Lung (tissue), 12 donors: Measurements from ENCODE around the gene NPAS3. TPM values are rescaled to one million over a fixed set of nuclear protein-coding genes. Genes with fewer than 3 reads are reported as not detected.
A peak's percentile ranks its signal among the peaks of the same experiment; 100 is the strongest.

Source experiments
- ATAC-seq: fragments of 200-7000 bp; cut with Tn5 transposase; one replicate; pipeline ENCODE4 v1.9.1; 2020; ENCODE audit warnings: moderate number of reproducible peaks; ENCODE audit not compliant: insufficient read depth, low FRiP score
- DNase-seq, 3 donors: peaks; one replicate each; pipeline ENCODE4 v3.0.0-alpha.2; 2013 to 2017
- H3K27ac ChIP-seq, 2 donors: one replicate each; pipeline ENCODE4 v1.5.1; 2013; ENCODE audit warnings: mild to moderate bottlenecking in 2 of 2, moderate library complexity in 2 of 2, control low read depth in 1 of 2, inconsistent platforms in 1 of 2, low read depth in 1 of 2, low read length in 1 of 2
- H3K27me3 ChIP-seq, 3 donors: one replicate each; pipeline ENCODE4 v1.5.1; 2013; ENCODE audit warnings: low read length in 2 of 3; ENCODE audit not compliant: control insufficient read depth in 3 of 3, insufficient read depth in 3 of 3
- H3K36me3 ChIP-seq, 4 donors: one replicate each; pipeline ENCODE4 v1.5.1; 2013; ENCODE audit warnings: low read length in 4 of 4, mild to moderate bottlenecking in 1 of 4, moderate library complexity in 1 of 4; ENCODE audit not compliant: control insufficient read depth in 4 of 4, insufficient read depth in 4 of 4
- H3K4me1 ChIP-seq, 5 donors: one replicate each; pipeline ENCODE4 v1.5.1; 2013; ENCODE audit warnings: low read length in 5 of 5, mild to moderate bottlenecking in 2 of 5, moderate library complexity in 1 of 5; ENCODE audit not compliant: control insufficient read depth in 5 of 5, insufficient read depth in 5 of 5
- H3K4me3 ChIP-seq: one replicate; pipeline ENCODE4 v1.5.1; 2013; ENCODE audit warnings: mild to moderate bottlenecking, control low read depth, moderate library complexity
- H3K9ac ChIP-seq, 2 donors: one replicate each; pipeline ENCODE4 v1.5.1; 2013; ENCODE audit warnings: low read length in 2 of 2, control low read depth in 1 of 2; ENCODE audit not compliant: insufficient read depth in 1 of 2
- H3K9me3 ChIP-seq, 4 donors: one replicate each; pipeline ENCODE4 v1.5.1; 2013; ENCODE audit warnings: low read length in 3 of 4, mild to moderate bottlenecking in 1 of 4, moderate library complexity in 1 of 4; ENCODE audit not compliant: control insufficient read depth in 4 of 4, insufficient read depth in 3 of 4
- WGBS, 2 donors: extraction: QIAGEN DNeasy Blood & Tissue Kit; methylation state at CpG; one replicate each; pipeline ENCODE4 v1.1.7; 2013; 5-methylcytosine and 5-hydroxymethylcytosine counted together
- polyA plus RNA-seq, 2 donors: library from polyadenylated mRNA; stranded (reverse); fragments of 200-250 nt; gene quantifications; one replicate each; pipeline ENCODE4 v1.2.1, GENCODE V29; 2013
- total RNA-seq, 2 donors: library from RNA; depleted of rRNA in 1 of 2; stranded (reverse); fragments of >200 nt in 1 of 2; gene quantifications; one replicate each; pipeline ENCODE4 v1.2.1, GENCODE V29; 2014 to 2021
- TF ChIP-seq, protein P1 (sequence below): IDR thresholded peaks from 2 replicates; pipeline ENCODE4 v1.5.1; 2012; ENCODE audit warnings: mild to moderate bottlenecking; ENCODE audit errors: control extremely low read depth, extremely low read depth
- donor health status: control.
- donor health status: control.
- donor health status: Bipolar disorder and iron deficiency.
- donor health status: healthy.
- donor health status: DM: yes; HTN: yes; CAD: no.

NPAS3 gene
- total and polyA plus RNA-seq, 4 donors = 0.13 to 0.48 (median 0.33) TPM

DNA sequence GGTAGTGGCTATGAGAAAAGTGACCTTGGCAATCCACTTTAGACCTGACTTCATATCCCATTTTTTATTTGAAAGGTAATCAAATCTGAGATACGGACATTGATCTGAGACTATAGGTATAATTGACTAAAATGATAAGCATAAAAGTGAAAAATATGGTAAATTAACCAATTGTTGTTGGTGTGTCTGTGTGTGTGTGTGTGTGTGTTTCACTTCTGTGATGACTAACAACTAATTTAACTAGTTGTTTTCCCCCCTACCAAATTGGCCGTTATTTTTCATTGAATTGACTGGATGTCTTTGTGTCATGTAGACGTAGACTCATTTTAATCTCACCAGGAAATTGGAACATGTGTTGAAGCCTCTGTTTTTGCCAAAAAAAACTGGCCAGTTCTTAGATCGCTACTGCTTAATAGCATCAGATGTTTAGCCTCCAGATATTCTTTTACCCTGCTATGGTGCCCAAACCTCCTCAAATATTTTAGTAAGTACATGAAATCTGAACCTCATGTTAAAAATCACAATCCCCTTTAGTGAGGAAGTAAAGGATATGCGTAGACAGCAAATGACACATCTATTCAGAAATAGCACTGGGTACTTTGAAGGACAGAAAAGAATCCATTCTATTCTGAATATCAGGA, 617.2 kb downstream of the NPAS3 start:
- Histone ChIP-seq H3K27me3 (no peaks in the 10 kb centered on the region), H3K9ac (no peak overlapping the region), H3K4me1 (peaks cover 0 to 28% (median 0%) of the 10 kb centered on the region in 5 donors), H3K9me3 (no peaks in the 10 kb centered on the region), H3K27ac (no peak overlapping the region), H3K4me3 (no peak overlapping the region), H3K36me3 (no peaks in the 10 kb centered on the region)
- TF ChIP-seq, protein P1, sequence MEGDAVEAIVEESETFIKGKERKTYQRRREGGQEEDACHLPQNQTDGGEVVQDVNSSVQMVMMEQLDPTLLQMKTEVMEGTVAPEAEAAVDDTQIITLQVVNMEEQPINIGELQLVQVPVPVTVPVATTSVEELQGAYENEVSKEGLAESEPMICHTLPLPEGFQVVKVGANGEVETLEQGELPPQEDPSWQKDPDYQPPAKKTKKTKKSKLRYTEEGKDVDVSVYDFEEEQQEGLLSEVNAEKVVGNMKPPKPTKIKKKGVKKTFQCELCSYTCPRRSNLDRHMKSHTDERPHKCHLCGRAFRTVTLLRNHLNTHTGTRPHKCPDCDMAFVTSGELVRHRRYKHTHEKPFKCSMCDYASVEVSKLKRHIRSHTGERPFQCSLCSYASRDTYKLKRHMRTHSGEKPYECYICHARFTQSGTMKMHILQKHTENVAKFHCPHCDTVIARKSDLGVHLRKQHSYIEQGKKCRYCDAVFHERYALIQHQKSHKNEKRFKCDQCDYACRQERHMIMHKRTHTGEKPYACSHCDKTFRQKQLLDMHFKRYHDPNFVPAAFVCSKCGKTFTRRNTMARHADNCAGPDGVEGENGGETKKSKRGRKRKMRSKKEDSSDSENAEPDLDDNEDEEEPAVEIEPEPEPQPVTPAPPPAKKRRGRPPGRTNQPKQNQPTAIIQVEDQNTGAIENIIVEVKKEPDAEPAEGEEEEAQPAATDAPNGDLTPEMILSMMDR = no peak
- 86 to 87% methylated on average over 5 of the region's 5 CpGs for WGBS, 2 donors
- DNase-seq (no peak), ATAC-seq (no peak)

DNA sequence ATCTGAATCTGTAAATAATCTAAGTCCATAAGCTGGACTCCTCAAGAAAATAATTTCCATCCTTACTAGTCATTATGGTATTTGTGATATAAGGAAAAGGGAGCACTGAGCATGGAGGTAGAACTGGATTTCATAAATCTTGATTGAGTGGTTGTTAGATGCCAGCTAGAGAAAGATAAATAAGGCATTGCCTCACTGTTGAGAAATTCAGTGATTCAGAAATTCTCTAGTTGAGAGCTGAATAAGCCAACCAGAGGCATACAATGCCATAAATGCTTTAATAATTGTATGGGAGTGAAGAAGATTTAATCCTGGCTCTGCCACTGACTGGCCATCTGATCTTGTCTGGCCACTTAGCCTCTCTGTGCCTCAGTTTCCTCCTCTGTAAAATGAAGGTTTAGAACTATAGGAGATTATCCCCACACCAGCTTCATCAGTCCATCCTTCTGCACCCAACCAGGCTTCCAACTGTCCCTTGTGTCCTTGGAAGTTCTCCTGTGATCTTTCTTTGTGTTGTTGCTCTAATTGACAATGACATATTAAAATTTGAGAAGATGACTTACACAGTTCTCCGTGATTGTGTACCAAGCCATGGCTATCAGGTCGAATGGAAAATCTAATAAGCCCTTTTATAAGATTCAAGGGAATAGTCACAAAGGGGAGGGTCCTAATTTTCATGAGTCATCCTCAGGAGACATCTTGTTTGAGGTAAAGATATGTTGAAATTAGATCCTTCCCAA, 617.9 kb downstream of the NPAS3 start:
- Histone ChIP-seq H3K4me3 (no peak overlapping the region), H3K9ac (no peak overlapping the region), H3K27me3 (no peaks in the 10 kb centered on the region), H3K36me3 (no peaks in the 10 kb centered on the region), H3K9me3 (no peaks in the 10 kb centered on the region), H3K27ac (no peak overlapping the region), H3K4me1 (peaks cover 0 to 35% (median 0%) of the 10 kb centered on the region in 5 donors)
- TF ChIP-seq, protein P1 = no peak
- DNase-seq = no peak
- WGBS, 2 donors = 90 to 94% methylated on average over 2 of the region's 2 CpGs
- ATAC-seq = no peak

DNA sequence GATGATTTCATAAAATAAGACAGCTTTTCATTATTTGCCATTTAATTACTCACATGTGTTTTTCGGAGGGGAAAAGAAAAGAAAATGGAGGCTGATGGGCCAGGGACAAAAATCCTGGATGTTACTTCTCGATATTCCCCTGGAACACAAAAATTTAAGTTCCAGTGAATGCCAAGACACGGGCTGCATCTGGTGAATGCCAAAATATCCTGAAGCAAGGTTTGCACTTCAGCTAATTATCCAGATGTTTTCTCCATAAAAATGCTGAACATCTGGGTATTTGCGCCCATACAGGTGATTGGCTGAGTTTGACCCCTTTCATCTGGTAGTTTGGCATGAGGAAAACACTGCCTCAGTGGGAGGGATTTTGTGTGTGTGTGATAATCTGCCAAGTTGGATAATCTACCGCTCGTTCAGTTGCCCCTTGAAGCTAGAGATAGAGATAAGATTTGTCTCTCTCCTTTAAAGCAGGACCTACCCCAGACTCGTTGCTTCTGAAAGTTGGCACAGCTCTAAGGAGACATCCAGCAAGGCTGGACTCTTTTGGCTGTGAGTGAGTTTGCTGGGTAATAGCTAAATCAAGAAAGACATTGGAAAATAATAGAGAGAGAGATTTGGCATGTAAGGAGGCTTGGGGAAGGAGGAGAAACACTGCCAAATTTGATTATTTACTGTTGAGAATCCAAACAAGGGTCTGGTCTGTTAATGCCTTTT, 622.2 kb downstream of the NPAS3 start:
- TF ChIP-seq, protein P1 = no peak
- H3K36me3 ChIP-seq = no peaks in the 10 kb centered on the region
- H3K9me3 ChIP-seq = no peaks in the 10 kb centered on the region
- H3K27ac ChIP-seq = no peak overlapping the region
- 75 to 79% methylated on average over 7 of the region's 7 CpGs for WGBS, 2 donors
- no peak overlapping the region for H3K9ac ChIP-seq
- no peaks in the 10 kb centered on the region for H3K27me3 ChIP-seq
- ATAC-seq (no peak), DNase-seq (peak; percentile 66 to 92 (median 90))
- H3K4me3 ChIP-seq = no peak overlapping the region
- H3K4me1 ChIP-seq = peaks cover 0 to 40% (median 9%) of the 10 kb centered on the region in 5 donors
